Lung (tissue), 12 donors: ENCODE data around the gene EXOC2. TPM values are rescaled to one million over a fixed set of nuclear protein-coding genes. Genes with fewer than 3 reads are reported as not detected.
"Not testable (repeated sequence)": the region's sequence is repeated elsewhere in the genome, so short reads cannot be mapped to it uniquely, and the experiment has no call there.

ENCODE experiments used
- ATAC-seq: fragments of 200-7000 bp; cut with Tn5 transposase; one replicate; pipeline ENCODE4 v1.9.1; 2020; ENCODE audit warnings: moderate number of reproducible peaks; ENCODE audit not compliant: insufficient read depth, low FRiP score
- DNase-seq, 3 donors: peaks; one replicate each; pipeline ENCODE4 v3.0.0-alpha.2; 2013 to 2017
- H3K27ac ChIP-seq, 2 donors: one replicate each; pipeline ENCODE4 v1.5.1; 2013; ENCODE audit warnings: mild to moderate bottlenecking in 2 of 2, moderate library complexity in 2 of 2, control low read depth in 1 of 2, inconsistent platforms in 1 of 2, low read depth in 1 of 2, low read length in 1 of 2
- H3K27me3 ChIP-seq, 3 donors: one replicate each; pipeline ENCODE4 v1.5.1; 2013; ENCODE audit warnings: low read length in 2 of 3; ENCODE audit not compliant: control insufficient read depth in 3 of 3, insufficient read depth in 3 of 3
- H3K36me3 ChIP-seq, 4 donors: one replicate each; pipeline ENCODE4 v1.5.1; 2013; ENCODE audit warnings: low read length in 4 of 4, mild to moderate bottlenecking in 1 of 4, moderate library complexity in 1 of 4; ENCODE audit not compliant: control insufficient read depth in 4 of 4, insufficient read depth in 4 of 4
- H3K4me1 ChIP-seq, 5 donors: one replicate each; pipeline ENCODE4 v1.5.1; 2013; ENCODE audit warnings: low read length in 5 of 5, mild to moderate bottlenecking in 2 of 5, moderate library complexity in 1 of 5; ENCODE audit not compliant: control insufficient read depth in 5 of 5, insufficient read depth in 5 of 5
- H3K4me3 ChIP-seq: one replicate; pipeline ENCODE4 v1.5.1; 2013; ENCODE audit warnings: mild to moderate bottlenecking, control low read depth, moderate library complexity
- H3K9ac ChIP-seq, 2 donors: one replicate each; pipeline ENCODE4 v1.5.1; 2013; ENCODE audit warnings: low read length in 2 of 2, control low read depth in 1 of 2; ENCODE audit not compliant: insufficient read depth in 1 of 2
- H3K9me3 ChIP-seq, 4 donors: one replicate each; pipeline ENCODE4 v1.5.1; 2013; ENCODE audit warnings: low read length in 3 of 4, mild to moderate bottlenecking in 1 of 4, moderate library complexity in 1 of 4; ENCODE audit not compliant: control insufficient read depth in 4 of 4, insufficient read depth in 3 of 4
- CTCF ChIP-seq: IDR thresholded peaks from 2 replicates; pipeline ENCODE4 v1.5.1; 2012; ENCODE audit warnings: mild to moderate bottlenecking; ENCODE audit errors: control extremely low read depth, extremely low read depth
- WGBS, 2 donors: extraction: QIAGEN DNeasy Blood & Tissue Kit; methylation state at CpG; one replicate each; pipeline ENCODE4 v1.1.7; 2013; 5-methylcytosine and 5-hydroxymethylcytosine counted together
- polyA plus RNA-seq, 2 donors: library from polyadenylated mRNA; stranded (reverse); fragments of 200-250 nt; gene quantifications; one replicate each; pipeline ENCODE4 v1.2.1, GENCODE V29; 2013
- total RNA-seq, 2 donors: library from RNA; depleted of rRNA in 1 of 2; stranded (reverse); fragments of >200 nt in 1 of 2; gene quantifications; one replicate each; pipeline ENCODE4 v1.2.1, GENCODE V29; 2014 to 2021
- donor health status: control.
- donor health status: control.
- donor health status: Bipolar disorder and iron deficiency.
- donor health status: healthy.
- donor health status: DM: yes; HTN: yes; CAD: no.

Gene EXOC2
- total and polyA plus RNA-seq, 4 donors = 6.3 to 33.0 (median 12.8) TPM

- no peak for TF ChIP-seq CTCF
- H3K9ac ChIP-seq = no peak overlapping the region
- H3K4me3 ChIP-seq = no peak overlapping the region
- DNase-seq = no peak
- peaks cover 0 to 4% (median 0%) of the 10 kb centered on the region in 5 donors for H3K4me1 ChIP-seq
- no peak for ATAC-seq
- H3K36me3 ChIP-seq = no peaks in the 10 kb centered on the region
- peaks cover 0 to 2% (median 0%) of the 10 kb centered on the region in 4 donors for H3K9me3 ChIP-seq
- H3K27ac ChIP-seq = no peak overlapping the region
- WGBS, 2 donors = 96 to 97% methylated on average over 5 of the region's 5 CpGs
- H3K27me3 ChIP-seq = no peaks in the 10 kb centered on the region
Measured at GRCh38 chr6:665403-666267, 27.3 kb downstream of the EXOC2 start.

DNA sequence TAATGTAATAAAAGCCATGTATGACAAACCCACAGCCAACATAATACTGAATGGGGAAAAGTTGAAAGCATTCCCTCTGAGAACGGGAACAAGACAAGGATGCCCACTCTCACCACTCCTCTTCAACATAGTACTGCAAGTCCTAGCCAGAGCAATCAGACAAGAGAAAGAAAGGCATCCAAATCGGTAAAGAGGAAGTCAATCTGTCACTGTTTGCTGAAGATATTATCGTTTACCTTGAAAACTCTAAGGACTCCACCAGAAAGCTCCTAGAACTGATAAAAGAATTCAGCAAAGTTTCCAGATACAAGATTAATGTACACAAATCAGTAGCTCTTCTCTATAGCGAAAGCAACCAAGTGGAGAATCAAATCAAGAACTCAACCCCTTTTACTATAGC is 29.2 kb downstream of the EXOC2 start:
- H3K27ac ChIP-seq, H3K9ac ChIP-seq, H3K9me3 ChIP-seq, H3K4me3 ChIP-seq, DNase-seq, H3K4me1 ChIP-seq, H3K27me3 ChIP-seq, H3K36me3 ChIP-seq, ATAC-seq: not testable (repeated sequence)
- 56 to 64% methylated on average over 4 of the region's 4 CpGs for WGBS, 2 donors

DNA sequence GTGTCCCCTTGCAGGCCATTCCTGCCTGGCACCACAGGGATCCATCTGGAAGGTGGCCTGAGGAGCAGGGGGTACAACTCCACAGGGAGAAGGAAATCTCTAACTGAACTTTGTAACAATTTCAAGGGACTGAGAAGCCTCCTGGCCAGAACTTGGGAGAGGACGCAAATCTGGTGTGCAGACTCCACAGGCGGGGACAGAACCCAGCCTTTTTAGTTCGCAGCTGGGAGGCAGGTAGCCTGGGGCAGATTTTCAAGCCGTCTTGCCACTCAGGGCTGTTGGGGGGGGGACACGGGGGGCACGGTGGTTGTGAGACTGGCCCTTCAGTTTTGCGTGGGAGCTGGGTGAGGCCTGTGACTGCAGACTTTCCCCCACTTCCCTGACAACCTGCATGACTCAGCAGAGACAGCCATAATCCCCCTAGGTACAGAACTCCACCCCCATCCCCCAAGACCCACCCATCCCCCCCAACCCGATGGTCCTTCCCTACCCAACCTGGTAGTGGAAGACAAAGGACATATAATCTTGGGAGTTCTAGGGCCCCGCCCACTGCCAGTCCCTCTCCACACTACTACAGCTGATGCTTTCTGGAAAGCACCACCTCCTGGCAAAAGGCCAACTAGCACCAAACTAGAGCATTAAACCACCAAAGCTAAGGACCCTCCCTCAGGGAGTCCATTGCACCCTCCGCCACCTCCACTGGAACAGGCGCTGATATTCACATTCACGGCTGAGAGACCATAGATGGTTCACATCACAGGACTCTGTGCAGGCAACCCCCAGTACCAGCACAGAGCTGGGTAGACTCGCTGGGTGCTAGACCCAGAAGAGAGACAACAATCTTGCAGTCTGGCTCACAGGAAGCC is 33.0 kb downstream of the EXOC2 start:
- H3K4me1 ChIP-seq = peaks cover 0 to 13% (median 0%) of the 10 kb centered on the region in 5 donors
- no peaks in the 10 kb centered on the region for H3K27me3 ChIP-seq
- no peak for TF ChIP-seq CTCF
- no peak for ATAC-seq
- peaks cover 0 to 8% (median 2%) of the 10 kb centered on the region in 4 donors for H3K36me3 ChIP-seq
- H3K27ac ChIP-seq = no peak overlapping the region
- no peak overlapping the region for H3K9ac ChIP-seq
- no peak for DNase-seq
- H3K9me3 ChIP-seq = peaks cover 0 to 6% (median under 1%) of the 10 kb centered on the region in 4 donors
- 77 to 81% methylated on average over 13 of the region's 13 CpGs for WGBS, 2 donors
- no peak overlapping the region for H3K4me3 ChIP-seq

DNA sequence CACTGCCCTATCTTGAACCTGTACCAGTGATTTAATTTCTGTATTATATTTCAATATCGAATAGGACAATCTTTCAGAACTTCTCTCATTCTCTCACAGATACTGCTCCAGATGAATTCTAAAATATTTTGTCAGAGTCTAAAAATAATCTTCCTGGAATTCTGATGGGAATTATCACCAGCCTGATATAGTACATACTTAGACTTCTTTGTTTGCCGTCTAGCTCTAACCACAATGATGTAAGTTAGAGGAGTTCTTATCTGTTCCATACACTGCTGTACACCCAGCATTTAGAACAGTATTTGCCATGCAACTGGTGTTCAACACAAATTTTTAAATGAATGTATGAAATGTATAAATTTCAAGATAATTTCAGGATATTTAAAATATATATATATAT is 34.7 kb downstream of the EXOC2 start:
- peaks cover 0 to 6% (median 0%) of the 10 kb centered on the region in 4 donors for H3K9me3 ChIP-seq
- DNase-seq (no peak), ATAC-seq (no peak)
- no peak overlapping the region for H3K9ac ChIP-seq
- peaks cover 0 to 8% (median 3%) of the 10 kb centered on the region in 4 donors for H3K36me3 ChIP-seq
- WGBS, 2 donors = 54 to 59% methylated on average over 2 of the region's 2 CpGs
- H3K27me3 ChIP-seq = no peaks in the 10 kb centered on the region
- no peak for TF ChIP-seq CTCF
- no peak overlapping the region for H3K4me3 ChIP-seq
- peaks cover 0 to 13% (median 0%) of the 10 kb centered on the region in 5 donors for H3K4me1 ChIP-seq
- H3K27ac ChIP-seq = no peak overlapping the region
